IPS-15b (cell line): ENCODE results near the gene TOPAZ1.

Source experiments
- H3K27me3 ChIP-seq: one replicate; pipeline ENCODE4 v1.6.1; 2013; ENCODE audit warnings: low read length; ENCODE audit not compliant: control insufficient read depth, insufficient read depth
- H3K36me3 ChIP-seq: one replicate; pipeline ENCODE4 v1.6.1; 2013; ENCODE audit warnings: low read length; ENCODE audit not compliant: control insufficient read depth, insufficient read depth
- H3K4me1 ChIP-seq: one replicate; pipeline ENCODE4 v1.6.1; 2013; ENCODE audit warnings: mild to moderate bottlenecking, low read length; ENCODE audit not compliant: control insufficient read depth, insufficient read depth
- H3K4me3 ChIP-seq: one replicate; pipeline ENCODE4 v1.5.1; 2013; ENCODE audit warnings: low read depth, low read length
- H3K9ac ChIP-seq: one replicate; pipeline ENCODE4 v1.6.1; 2013; ENCODE audit warnings: low read depth, mild to moderate bottlenecking, low read length
- H3K9me3 ChIP-seq: one replicate; pipeline ENCODE4 v1.6.1; 2013; ENCODE audit warnings: mild to moderate bottlenecking, low read length; ENCODE audit not compliant: control insufficient read depth, insufficient read depth

The TOPAZ1 gene

DNA sequence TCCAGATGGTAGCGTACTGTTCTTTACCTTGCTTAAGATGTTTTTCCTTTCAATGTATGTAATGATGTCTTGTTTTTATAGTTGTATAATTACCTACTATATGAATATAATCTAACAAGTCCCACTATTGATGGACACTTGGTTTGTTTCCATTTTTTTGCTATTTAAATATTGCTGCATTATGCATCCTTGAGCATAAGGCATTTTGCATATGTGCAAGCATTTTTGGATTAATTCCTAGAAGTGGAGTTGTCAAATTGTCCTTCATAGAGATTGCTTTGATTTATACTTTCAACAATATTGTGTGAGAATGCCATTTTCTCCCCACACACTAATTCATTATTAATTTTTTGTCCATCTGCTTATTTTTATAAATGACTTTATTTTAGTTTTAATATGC lies 17.7 kb downstream of the TOPAZ1 start:
- Histone ChIP-seq H3K4me3 (no peak overlapping the region), H3K9ac (no peak overlapping the region), H3K36me3 (no peaks in the 10 kb centered on the region), H3K4me1 (no peaks in the 10 kb centered on the region), H3K27me3 (no peaks in the 10 kb centered on the region), H3K9me3 (no peaks in the 10 kb centered on the region)

DNA sequence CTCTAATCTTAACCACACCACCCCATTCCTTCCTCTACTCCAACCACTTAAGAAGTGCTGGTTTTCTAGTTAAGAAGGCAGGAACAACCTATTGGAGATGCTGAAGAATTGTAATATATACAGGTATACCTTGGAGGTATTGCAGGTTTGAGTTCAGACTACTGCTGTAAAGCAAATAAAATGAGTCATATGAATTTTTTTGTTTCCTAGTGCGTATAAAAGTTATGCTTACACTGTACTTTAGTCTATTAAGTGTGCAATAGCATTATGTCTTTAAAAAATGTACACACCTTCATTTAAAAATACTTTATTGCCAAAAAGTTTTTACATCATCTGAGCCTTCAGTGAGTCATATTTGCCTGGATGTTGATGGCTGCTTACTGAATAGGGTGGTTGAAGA lies 22.5 kb downstream of the TOPAZ1 start:
- Histone ChIP-seq H3K9ac (no peak overlapping the region), H3K4me3 (no peak overlapping the region), H3K36me3 (no peaks in the 10 kb centered on the region)

DNA sequence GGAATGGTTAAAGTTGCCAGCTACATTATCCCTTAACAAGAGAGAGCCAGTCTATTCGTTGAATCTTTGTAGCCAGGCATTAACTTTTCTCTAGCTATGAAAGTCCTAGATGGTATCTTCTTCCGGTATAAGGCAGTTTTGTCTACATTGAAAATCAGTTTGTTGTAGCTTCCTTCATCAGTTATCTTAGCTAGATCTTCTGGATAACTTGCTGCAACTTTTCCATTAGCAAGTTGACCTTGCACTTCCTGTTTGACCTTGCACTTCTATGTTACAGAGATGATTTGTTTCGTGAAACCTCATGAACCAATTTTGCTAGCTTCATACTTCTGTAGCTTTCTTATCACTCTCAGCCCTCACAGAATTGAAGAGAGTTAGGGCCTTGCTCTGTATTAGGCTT lies 24.1 kb downstream of the TOPAZ1 start:
- H3K36me3 ChIP-seq, result no peaks in the 10 kb centered on the region
- no peak overlapping the region for H3K9ac ChIP-seq
- H3K27me3 ChIP-seq, result no peaks in the 10 kb centered on the region
- H3K9me3 ChIP-seq, result no peaks in the 10 kb centered on the region
- no peak overlapping the region for H3K4me3 ChIP-seq
- no peaks in the 10 kb centered on the region for H3K4me1 ChIP-seq

More for the DNA sequence above, 22.5 kb downstream of the TOPAZ1 start:
- H3K4me1 ChIP-seq, result no peaks in the 10 kb centered on the region
- H3K27me3 ChIP-seq, result no peaks in the 10 kb centered on the region
- H3K9me3 ChIP-seq, result no peaks in the 10 kb centered on the region

DNA sequence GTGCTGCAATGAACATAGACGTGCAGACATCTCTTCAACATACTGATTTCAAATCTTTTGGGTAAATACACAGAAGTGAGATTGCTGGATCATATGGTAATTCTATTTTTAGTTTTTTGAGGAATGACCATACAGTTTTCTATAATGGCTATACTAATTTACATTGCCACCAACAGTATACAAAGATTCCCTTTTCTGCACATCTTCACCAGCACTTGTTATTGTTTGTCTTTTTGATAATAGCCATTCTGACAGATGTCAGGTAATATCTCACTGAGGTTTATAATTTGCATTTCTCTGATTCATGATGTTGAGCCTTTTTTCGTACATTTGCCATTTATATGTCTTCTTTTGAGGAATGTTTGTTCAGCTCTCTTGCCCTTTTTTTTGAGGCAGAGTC lies 30.5 kb downstream of the TOPAZ1 start:
- H3K27me3 ChIP-seq, result no peaks in the 10 kb centered on the region
- H3K4me3 ChIP-seq, result no peak overlapping the region
- H3K4me1 ChIP-seq, result no peaks in the 10 kb centered on the region
- H3K9me3 ChIP-seq, result no peaks in the 10 kb centered on the region
- H3K9ac ChIP-seq, result no peak overlapping the region
- H3K36me3 ChIP-seq, result no peaks in the 10 kb centered on the region

DNA sequence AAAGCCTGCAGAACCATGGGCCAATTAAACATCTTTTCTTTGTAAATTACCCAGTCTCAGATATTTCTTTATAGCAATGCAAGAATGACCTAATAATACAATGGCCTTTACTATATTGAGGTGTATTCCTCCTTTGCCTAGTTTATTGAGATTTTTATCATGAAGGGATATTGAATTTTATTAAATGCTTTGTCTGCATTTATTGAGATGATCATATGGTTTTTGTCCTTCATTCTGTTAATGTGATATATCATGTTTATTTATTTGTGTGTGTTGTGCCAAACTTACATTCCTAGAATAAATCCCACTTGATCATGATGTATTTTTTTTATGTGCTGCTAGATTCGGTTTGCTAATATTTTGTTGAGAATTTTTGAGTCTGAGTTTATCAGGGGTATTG lies 36.2 kb downstream of the TOPAZ1 start:
- no peaks in the 10 kb centered on the region for H3K9me3 ChIP-seq
- no peaks in the 10 kb centered on the region for H3K36me3 ChIP-seq
- H3K4me3 ChIP-seq, result no peak overlapping the region
- no peaks in the 10 kb centered on the region for H3K27me3 ChIP-seq
- H3K9ac ChIP-seq, result no peak overlapping the region
- H3K4me1 ChIP-seq, result no peaks in the 10 kb centered on the region

DNA sequence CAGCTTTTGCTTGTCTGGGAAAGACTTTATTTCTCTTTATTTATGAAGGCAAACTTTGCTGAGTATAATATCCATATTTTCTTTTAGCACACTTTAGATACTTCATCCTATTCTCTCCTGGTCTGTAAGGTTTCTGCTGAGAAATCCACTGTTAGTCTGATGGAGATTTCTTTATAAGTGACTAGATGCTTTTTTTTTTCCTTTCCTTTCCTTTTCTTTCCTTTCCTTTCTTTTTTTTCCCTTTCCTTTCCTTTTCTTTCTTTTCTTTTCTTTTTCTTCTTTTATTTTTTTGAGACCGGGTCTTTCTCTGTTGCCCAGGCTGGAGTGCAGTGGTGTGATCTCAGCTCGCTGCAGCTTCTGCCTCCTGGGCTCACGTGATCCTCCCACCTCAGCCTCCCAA lies 38.4 kb downstream of the TOPAZ1 start:
- no peak overlapping the region for H3K4me3 ChIP-seq
- H3K36me3 ChIP-seq, result no peaks in the 10 kb centered on the region
- H3K4me1 ChIP-seq, result no peaks in the 10 kb centered on the region
- no peak overlapping the region for H3K9ac ChIP-seq
- no peaks in the 10 kb centered on the region for H3K27me3 ChIP-seq
- no peaks in the 10 kb centered on the region for H3K9me3 ChIP-seq

DNA sequence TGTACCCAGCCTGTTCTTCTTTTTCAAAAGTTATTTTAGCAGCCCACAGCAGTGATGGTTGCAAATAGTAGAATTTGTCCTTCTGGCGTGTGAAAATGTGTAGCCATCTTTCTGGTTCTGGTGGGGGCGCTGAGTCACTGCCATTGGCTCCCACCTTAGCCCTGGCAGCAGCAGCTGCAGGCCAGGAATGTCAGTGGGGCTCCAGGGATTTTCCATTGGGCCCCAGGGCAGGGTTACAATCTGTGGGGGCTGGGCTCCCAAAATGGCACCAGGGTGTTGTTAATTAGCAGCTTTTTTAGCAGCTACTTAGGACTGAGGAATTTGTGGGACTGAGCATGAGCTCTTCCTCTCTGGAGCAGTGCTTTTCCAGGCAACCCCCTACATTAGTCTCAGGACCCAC lies 38.9 kb downstream of the TOPAZ1 start:
- no peaks in the 10 kb centered on the region for H3K4me1 ChIP-seq
- no peak overlapping the region for H3K9ac ChIP-seq
- H3K27me3 ChIP-seq, result no peaks in the 10 kb centered on the region
- H3K36me3 ChIP-seq, result no peaks in the 10 kb centered on the region
- no peak overlapping the region for H3K4me3 ChIP-seq
- H3K9me3 ChIP-seq, result no peaks in the 10 kb centered on the region

DNA sequence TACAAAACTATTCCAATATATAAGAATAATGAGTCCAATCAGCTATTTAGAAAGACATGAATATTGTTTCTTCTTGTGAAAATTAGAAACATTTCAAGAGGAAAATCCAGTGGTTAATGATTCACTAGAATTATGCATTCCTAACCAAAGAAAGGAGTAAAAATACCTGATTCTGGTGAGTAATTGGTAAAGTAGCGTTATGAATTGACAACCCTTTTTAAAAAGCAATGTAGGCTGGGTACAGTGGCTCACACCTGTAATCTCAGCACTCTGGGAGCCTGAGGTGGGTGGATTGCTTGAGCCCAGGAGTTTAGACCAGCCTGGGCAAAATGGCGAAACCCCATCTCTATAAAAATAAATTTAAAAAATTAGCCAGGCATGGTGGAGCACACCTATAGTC lies 43.3 kb downstream of the TOPAZ1 start:
- Histone ChIP-seq H3K4me1 (no peaks in the 10 kb centered on the region), H3K36me3 (no peaks in the 10 kb centered on the region), H3K9ac (no peak overlapping the region), H3K4me3 (no peak overlapping the region), H3K9me3 (no peaks in the 10 kb centered on the region), H3K27me3 (no peaks in the 10 kb centered on the region)

DNA sequence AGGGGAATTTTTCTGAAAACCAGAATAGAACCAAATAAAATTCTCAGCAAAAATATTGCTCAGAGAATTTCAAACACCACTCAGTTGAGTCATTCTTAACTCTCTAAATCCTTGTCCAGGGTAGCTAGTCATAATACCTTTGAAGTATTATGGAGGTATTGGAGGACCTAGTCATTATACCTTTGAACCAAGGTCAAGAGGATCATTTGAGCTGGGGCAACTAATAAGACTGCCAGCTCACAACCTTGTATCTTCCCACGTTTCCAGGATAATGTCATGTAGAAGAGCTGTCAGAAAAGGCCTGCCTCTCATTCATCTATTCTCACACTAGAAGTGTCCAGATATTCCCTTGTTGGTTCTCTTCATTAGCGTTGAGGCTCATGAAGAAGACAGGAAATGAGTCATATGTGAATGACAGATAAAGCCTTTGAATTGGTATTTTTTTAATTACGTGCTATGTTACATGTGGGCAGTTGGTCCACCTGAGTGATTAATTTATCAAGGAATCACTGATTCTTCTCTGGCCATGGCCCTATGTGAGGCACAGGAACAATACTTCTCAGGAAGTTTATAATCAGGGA lies 48.3 kb downstream of the TOPAZ1 start:
- Histone ChIP-seq H3K36me3 (no peaks in the 10 kb centered on the region), H3K9me3 (no peaks in the 10 kb centered on the region), H3K4me3 (no peak overlapping the region), H3K27me3 (no peaks in the 10 kb centered on the region), H3K4me1 (no peaks in the 10 kb centered on the region), H3K9ac (no peak overlapping the region)

DNA sequence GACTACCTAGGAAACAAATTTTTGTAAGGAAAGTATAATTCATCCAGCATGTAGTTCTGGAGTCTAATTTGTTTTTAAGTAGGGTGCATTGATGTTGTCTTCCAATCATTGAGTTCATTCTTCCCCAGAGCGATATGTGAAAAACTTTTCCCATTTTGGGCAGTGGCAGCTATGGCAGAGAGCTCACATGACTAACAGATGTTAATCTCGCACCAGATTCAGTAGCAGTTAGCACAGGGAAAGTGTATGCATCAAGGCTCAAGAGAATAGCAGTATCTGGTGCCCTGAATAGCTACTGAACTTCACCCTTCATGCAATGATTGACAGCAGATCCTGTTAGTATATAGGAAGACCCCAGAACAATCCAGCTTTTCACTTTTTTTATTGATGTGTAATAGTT lies 50.6 kb downstream of the TOPAZ1 start:
- H3K4me3 ChIP-seq, result no peak overlapping the region
- H3K27me3 ChIP-seq, result no peaks in the 10 kb centered on the region
- no peaks in the 10 kb centered on the region for H3K4me1 ChIP-seq
- H3K9me3 ChIP-seq, result no peaks in the 10 kb centered on the region
- no peaks in the 10 kb centered on the region for H3K36me3 ChIP-seq
- no peak overlapping the region for H3K9ac ChIP-seq

DNA sequence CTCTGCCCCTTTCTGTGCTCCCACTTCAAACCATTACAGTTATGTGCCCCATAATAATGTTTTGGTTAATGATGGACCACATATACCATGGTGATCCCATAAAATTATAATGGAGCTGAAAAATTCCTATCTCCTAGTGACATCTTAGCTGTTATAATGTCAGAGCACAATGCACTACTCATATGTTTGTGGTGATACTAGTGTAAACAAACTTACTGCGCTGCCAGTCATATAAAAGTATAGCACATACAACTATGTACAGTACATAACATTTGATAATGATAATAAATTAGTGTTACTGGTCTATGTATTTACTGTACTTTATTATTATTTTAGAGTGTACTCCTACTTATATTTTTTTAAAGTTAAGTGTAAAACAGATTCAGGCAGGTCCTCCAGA lies 51.3 kb downstream of the TOPAZ1 start:
- H3K27me3 ChIP-seq, result no peaks in the 10 kb centered on the region
- H3K4me1 ChIP-seq, result no peaks in the 10 kb centered on the region
- no peaks in the 10 kb centered on the region for H3K9me3 ChIP-seq
- no peak overlapping the region for H3K4me3 ChIP-seq
- no peaks in the 10 kb centered on the region for H3K36me3 ChIP-seq
- no peak overlapping the region for H3K9ac ChIP-seq

DNA sequence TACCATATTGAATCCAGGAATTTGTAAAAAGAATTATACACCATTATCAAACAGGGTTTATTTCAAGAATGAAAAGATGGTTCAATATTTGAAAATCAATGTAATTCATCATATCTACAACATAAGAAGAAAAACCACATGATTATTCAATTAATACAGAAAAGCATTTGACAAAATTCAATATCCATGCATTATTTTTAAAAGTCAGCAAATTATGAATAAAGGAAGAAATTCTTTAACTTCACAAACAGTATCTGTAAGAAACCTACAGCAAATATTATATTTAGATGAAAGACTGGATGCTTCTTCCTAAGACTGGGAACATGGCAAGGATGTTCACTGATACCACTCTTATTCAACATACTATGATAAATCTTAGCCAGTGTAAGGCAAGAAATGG lies 55.6 kb downstream of the TOPAZ1 start:
- Histone ChIP-seq H3K36me3 (no peaks in the 10 kb centered on the region), H3K4me1 (no peaks in the 10 kb centered on the region), H3K9ac (no peak overlapping the region), H3K9me3 (no peaks in the 10 kb centered on the region), H3K4me3 (no peak overlapping the region), H3K27me3 (no peaks in the 10 kb centered on the region)

DNA sequence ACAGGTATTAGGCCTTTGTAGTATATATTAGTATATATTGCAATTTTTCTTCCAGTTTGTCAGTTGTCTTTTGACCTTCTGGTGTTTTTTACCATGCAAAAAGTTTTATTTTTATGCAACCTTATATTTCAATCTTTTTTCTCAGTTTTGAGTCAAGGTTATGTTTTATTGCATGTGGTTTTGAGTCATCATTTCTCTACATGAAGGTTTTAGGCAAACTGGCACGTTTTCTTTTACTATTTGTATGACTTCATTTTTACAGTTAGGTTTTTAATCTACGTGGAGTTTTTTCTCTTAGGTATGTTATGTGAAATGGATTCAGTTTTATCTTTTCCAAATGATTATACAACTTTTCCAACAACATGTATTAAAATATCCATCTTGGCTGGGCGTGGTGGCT lies 60.1 kb downstream of the TOPAZ1 start:
- Histone ChIP-seq H3K36me3 (no peaks in the 10 kb centered on the region), H3K9me3 (no peaks in the 10 kb centered on the region), H3K4me3 (no peak overlapping the region), H3K9ac (no peak overlapping the region), H3K4me1 (no peaks in the 10 kb centered on the region), H3K27me3 (no peaks in the 10 kb centered on the region)
